Heart right ventricle (tissue), 16 donors: Measurements from ENCODE around the gene HES6. TPM values are rescaled to one million over a fixed set of nuclear protein-coding genes. Genes with fewer than 3 reads are reported as not detected.
A peak's percentile ranks its signal among the peaks of the same experiment; 100 is the strongest.

Experiments used
- ATAC-seq, 8 donors: fragments of 200-7000 bp; cut with Tn5 transposase; one replicate each; pipeline ENCODE4 v1.9.1; 2020; ENCODE audit warnings: mild to moderate bottlenecking in 8 of 8, moderate library complexity in 8 of 8, moderate number of reproducible peaks in 1 of 8
- DNase-seq, 2 donors: peaks; one replicate each; pipeline ENCODE4 v3.0.0-alpha.2; 2020
- H3K27ac ChIP-seq, 10 donors: fragments of 200-600 bp; sonication (generic) in 2 of 10; one replicate each; pipeline versions ENCODE4 v1.5.0 to v1.8.0; 2020 to 2022; ENCODE audit warnings: mild to moderate bottlenecking in 3 of 10
- H3K27me3 ChIP-seq, 7 donors: fragments of 200-600 bp; one replicate each; pipeline ENCODE4 v1.8.0; 2021 to 2022; ENCODE audit warnings: mild to moderate bottlenecking in 2 of 7
- H3K36me3 ChIP-seq, 9 donors: fragments of 200-600 bp; sonication (generic) in 1 of 9; one replicate each; pipeline versions ENCODE4 v1.5.0 to v1.8.0; 2020 to 2022; ENCODE audit warnings: mild to moderate bottlenecking in 2 of 9
- H3K4me1 ChIP-seq, 9 donors: fragments of 200-600 bp; sonication (generic) in 1 of 9; one replicate each; pipeline versions ENCODE4 v1.5.0 to v1.8.0; 2020 to 2022; ENCODE audit warnings: mild to moderate bottlenecking in 4 of 9
- H3K4me3 ChIP-seq, 10 donors: fragments of 200-600 bp; sonication (generic) in 2 of 10; one replicate each; pipeline versions ENCODE4 v1.5.0 to v1.8.0; 2020 to 2022; ENCODE audit warnings: mild to moderate bottlenecking in 7 of 10, moderate library complexity in 2 of 10
- H3K9me3 ChIP-seq, 11 donors: fragments of 200-600 bp in 10 of 11; sonication (generic) in 2 of 11; one replicate each; pipeline versions ENCODE4 v1.5.0 to v1.8.0; 2013 to 2022; ENCODE audit warnings: mild to moderate bottlenecking in 2 of 11, control low read depth in 1 of 11, moderate library complexity in 1 of 11
- CTCF ChIP-seq, 9 donors: fragments of 200-600 bp; sonication (generic) in 2 of 9; IDR thresholded peaks; one replicate each; pipeline versions ENCODE4 v1.5.0 to v1.8.0; 2021 to 2022; ENCODE audit warnings: antibody characterized with exemption in 9 of 9, mild to moderate bottlenecking in 5 of 9, moderate library complexity in 1 of 9
- WGBS, 2 donors: extraction: QIAGEN DNeasy Blood & Tissue Kit; methylation state at CpG; one replicate each; pipeline ENCODE4 v1.1.7; 2013; ENCODE audit warnings: inconsistent platforms in 1 of 2; 5-methylcytosine and 5-hydroxymethylcytosine counted together
- intact Hi-C, 10 donors: fragments of 100-400 bp; cut with DNase I; formaldehyde crosslinking; loops; one replicate each; pipeline versions ENCODE4 v1.11.1 to v1.14.2; 2022
- polyA plus RNA-seq, 2 donors: library from polyadenylated mRNA; stranded (reverse); fragments of 200-250 nt; gene quantifications; one replicate each; pipeline ENCODE4 v1.2.3, GENCODE V29; 2013
- total RNA-seq, 10 donors: library from RNA; stranded (reverse); fragmentation: NEBNext Ultra II Directional in 3 of 10; extraction: Animal tissue kit (Norgen Biotek cat#: 25700) in 3 of 10; gene quantifications; one replicate each; pipeline versions ENCODE4 v1.2.1 to v1.2.4, GENCODE V29; 2021 to 2023
- donor health status: Arrhythmogenic right ventricular cardiomyopathy.
- donor health status: ischemic (EF 13 %, LVEDD 7.1; RV severe dilation, severe dysfunction).
- donor health status: healthy with polysubstance abuse.
- donor health status: DM: no; HTN: yes; CAD: no.
- donor health status: DM: no; HTN: no; CAD: no.
- donor health status: ischemic (EF 25% LVEDD 6.9; RV normal size, moderate dysfunction).
- donor health status: ischemic (EF 25% LVEDD 5.7; RV mildly dilated, moderate dysfunction).
- donor health status: healthy.
- donor health status: DM: yes; HTN: yes; CAD: no.
- donor health status: Ischemic cardiomyopathy.
- donor health status: ischemic (EF 35%, LVEDD 5.7; RV mildly dilated, moderate dysfunction).
- donor health status: nonischemic (EF 11% LVEDD 7.7; RV severe dilation, severe dysfunction).
- donor health status: DM: yes; HTN: yes; CAD: no.
- donor health status: PGD.
- donor health status: ischemic (EF 29% LVEDD 5.4; RV normal size, mild dysfunction).
- donor health status: nonischemic (EF 23%, LVEDD 6.1; RV moderate dilation, normal function).

The HES6 gene
- total and polyA plus RNA-seq, 12 donors: 1.1 to 6.9 (median 2.1) TPM

GRCh38 chr2:238251986-238252385, 12.1 kb upstream of the HES6 start:
- ATAC-seq (no peak), DNase-seq (peak in 1 of 2 donors; percentile 7)
- Histone ChIP-seq H3K4me3 (no peak overlapping the region), H3K36me3 (peaks cover 0 to 100% (median 64%) of the 10 kb centered on the region in 9 donors), H3K4me1 (no peaks in the 10 kb centered on the region), H3K27me3 (no peaks in the 10 kb centered on the region), H3K27ac (no peak overlapping the region), H3K9me3 (no peaks in the 10 kb centered on the region)
- WGBS, 2 donors: 91% methylated on average over 11 of the region's 11 CpGs
- no peak for TF ChIP-seq CTCF (IDR thresholded peaks at IDR 0.05)
- intact Hi-C loops: loop anchor here in 2 of 10 donors (10.0 kb wide), 3 partner anchors 67 to 387 kb away; partner anchors contain the start of gene SCLY (in 1 of the 2)

GRCh38 chr2:238251331-238251730, 11.5 kb upstream of the HES6 start:
- no peaks in the 10 kb centered on the region for H3K27me3 ChIP-seq
- DNase-seq (peak in 1 of 2 donors; percentile 6), ATAC-seq (no peak)
- H3K9me3 ChIP-seq: no peaks in the 10 kb centered on the region
- H3K4me1 ChIP-seq: no peaks in the 10 kb centered on the region
- intact Hi-C loops: loop anchor here in 2 of 10 donors (10.0 kb wide), 3 partner anchors 67 to 387 kb away; partner anchors contain the start of gene SCLY (in 1 of the 2)
- TF ChIP-seq CTCF (IDR thresholded peaks at IDR 0.05): no peak
- H3K36me3 ChIP-seq: peaks cover 0 to 100% (median 63%) of the 10 kb centered on the region in 9 donors
- whole genome bisulfite sequencing, 2 donors: 96 to 98% methylated on average over 12 of the region's 12 CpGs
- H3K27ac ChIP-seq: no peak overlapping the region
- H3K4me3 ChIP-seq: no peak overlapping the region

GRCh38 chr2:238250896-238251295, 11.1 kb upstream of the HES6 start:
- Histone ChIP-seq H3K36me3 (peaks cover 0 to 100% (median 61%) of the 10 kb centered on the region in 9 donors), H3K27me3 (no peaks in the 10 kb centered on the region), H3K9me3 (no peaks in the 10 kb centered on the region), H3K27ac (no peak overlapping the region), H3K4me3 (no peak overlapping the region), H3K4me1 (no peaks in the 10 kb centered on the region)
- 96 to 99% methylated on average over 7 of the region's 7 CpGs for WGBS, 2 donors
- DNase-seq: peak in 1 of 2 donors; percentile 1
- ATAC-seq: no peak
- TF ChIP-seq CTCF (IDR thresholded peaks at IDR 0.05): no peak
- intact Hi-C loops: loop anchor here in 2 of 10 donors (10.0 kb wide), 3 partner anchors 66 to 386 kb away; partner anchors contain the start of gene SCLY (in 1 of the 2)

GRCh38 chr2:238247841-238248453, 8.1 kb upstream of the HES6 start:
- WGBS, 2 donors: 69 to 75% methylated on average over 10 of the region's 10 CpGs
- H3K36me3 ChIP-seq: peaks cover 0 to 94% (median 52%) of the 10 kb centered on the region in 9 donors
- H3K27me3 ChIP-seq: no peaks in the 10 kb centered on the region
- TF ChIP-seq CTCF (IDR thresholded peaks at IDR 0.05): no peak
- peak in 1 of 8 donors; percentile 5 for ATAC-seq
- no peaks in the 10 kb centered on the region for H3K9me3 ChIP-seq
- H3K27ac ChIP-seq: no peak overlapping the region
- DNase-seq: peak in 1 of 2 donors; percentile 8
- intact Hi-C loops: no loop called here
- H3K4me3 ChIP-seq: no peak overlapping the region
- H3K4me1 ChIP-seq: peaks cover 1 to 8% (median 6%) of the 10 kb centered on the region in 9 donors
